OCI-M2 (cell line): Measurements from ENCODE around the gene PLAAT3.
"Not testable (repeated sequence)": the region's sequence is repeated elsewhere in the genome, so short reads cannot be mapped to it uniquely, and the experiment has no call there.

Experiments
- DNase-seq: peaks from one replicate; lab custom pipeline; 2025; ENCODE audit not compliant: unreplicated experiment; lab: John Stamatoyannopoulos, UW

PLAAT3 gene

GRCh38 chr11:63609536-63609935 is 4.7 kb downstream of the PLAAT3 start:
- no peak for DNase-seq

GRCh38 chr11:63608353-63609345 is 5.6 kb downstream of the PLAAT3 start:
- no peak for DNase-seq

GRCh38 chr11:63603180-63603518 is 11.1 kb downstream of the PLAAT3 start:
- no peak for DNase-seq

GRCh38 chr11:63602290-63603179 is 11.7 kb downstream of the PLAAT3 start:
- DNase-seq, result not testable (repeated sequence)

- DNase-seq, result no peak
Measured at GRCh38 chr11:63599211-63600122, 14.8 kb downstream of the PLAAT3 start.

- DNase-seq, result no peak
Measured at GRCh38 chr11:63598556-63598955, 15.7 kb downstream of the PLAAT3 start.

GRCh38 chr11:63595296-63595695 is 18.9 kb downstream of the PLAAT3 start:
- no peak for DNase-seq

GRCh38 chr11:63592975-63593395 is 21.2 kb downstream of the PLAAT3 start:
- no peak for DNase-seq

GRCh38 chr11:63590024-63590788 is 24.0 kb downstream of the PLAAT3 start:
- no peak for DNase-seq

GRCh38 chr11:63589000-63589399 is 25.2 kb downstream of the PLAAT3 start:
- no peak for DNase-seq

GRCh38 chr11:63586451-63587166 is 27.6 kb downstream of the PLAAT3 start:
- no peak for DNase-seq

- DNase-seq, result no peak
Measured at GRCh38 chr11:63583357-63583677, 30.9 kb downstream of the PLAAT3 start.

- DNase-seq, result not testable (repeated sequence)
Measured at GRCh38 chr11:63581224-63581623, 33.0 kb downstream of the PLAAT3 start.

GRCh38 chr11:63578882-63579281 is 35.4 kb downstream of the PLAAT3 start:
- not testable (repeated sequence) for DNase-seq

GRCh38 chr11:63574856-63575602 is 39.2 kb downstream of the PLAAT3 start:
- DNase-seq, result no peak

- DNase-seq, result no peak
Measured at GRCh38 chr11:63573881-63574855, 40.1 kb downstream of the PLAAT3 start.

- DNase-seq, result no peak
Measured at GRCh38 chr11:63572026-63572688, 42.1 kb downstream of the PLAAT3 start.
